ENCODE results near the gene ITFG2.
"Not testable (repeated sequence)": the region's sequence is repeated elsewhere in the genome, so short reads cannot be mapped to it uniquely, and the experiment has no call there.

Gene ITFG2

GRCh38 chr12:2812290-2813213 is at the start of gene ITFG2:
Gene ITFG2, plus strand, starts transcription at chr12:2812668. Its CDS starts 93 bp downstream, at chr12:2812761.
- peak; percentile 97 for DNase-seq

- no peak for DNase-seq
Observed at GRCh38 chr12:2764398-2764797, 48.1 kb upstream of the ITFG2 start.

GRCh38 chr12:2765052-2765451 is 47.4 kb upstream of the ITFG2 start:
- DNase-seq, result no peak

GRCh38 chr12:2765608-2766007 is 46.9 kb upstream of the ITFG2 start:
- DNase-seq, result no peak

GRCh38 chr12:2768224-2768961 is 44.1 kb upstream of the ITFG2 start:
- no peak for DNase-seq

- no peak for DNase-seq
Observed at GRCh38 chr12:2769866-2770533, 42.5 kb upstream of the ITFG2 start.

GRCh38 chr12:2770544-2770943 is 41.9 kb upstream of the ITFG2 start:
- not testable (repeated sequence) for DNase-seq

- DNase-seq, result no peak
Observed at GRCh38 chr12:2772370-2772769, 40.1 kb upstream of the ITFG2 start.

GRCh38 chr12:2773199-2773875 is 39.1 kb upstream of the ITFG2 start:
- no peak for DNase-seq

- DNase-seq, result no peak
Observed at GRCh38 chr12:2775431-2775830, 37.0 kb upstream of the ITFG2 start.

- no peak for DNase-seq
Observed at GRCh38 chr12:2776129-2776806, 36.2 kb upstream of the ITFG2 start.

- DNase-seq, result no peak
Observed at GRCh38 chr12:2779281-2779680, 33.2 kb upstream of the ITFG2 start.

GRCh38 chr12:2783936-2784600 is 28.4 kb upstream of the ITFG2 start:
- no peak for DNase-seq

- no peak for DNase-seq
Observed at GRCh38 chr12:2785017-2785416, 27.5 kb upstream of the ITFG2 start.

- DNase-seq, result no peak
Observed at GRCh38 chr12:2791089-2791488, 21.4 kb upstream of the ITFG2 start.

- no peak for DNase-seq
Observed at GRCh38 chr12:2792671-2793500, 19.6 kb upstream of the ITFG2 start.

GRCh38 chr12:2793561-2793960 is 18.9 kb upstream of the ITFG2 start:
- DNase-seq, result no peak

- no peak for DNase-seq
Observed at GRCh38 chr12:2794191-2794735, 18.2 kb upstream of the ITFG2 start.

- no peak for DNase-seq
Observed at GRCh38 chr12:2794736-2795289, 17.7 kb upstream of the ITFG2 start, which contains the start of gene FKBP4. Gene FKBP4, plus strand, starts transcription at chr12:2794970. Its CDS starts 170 bp downstream, at chr12:2795140.

Measured in NCI-H1436 treated with DMSO at 0.1 percent for 48 hours (cell line).